ENCODE results near the gene CDC123.
"Not testable (repeated sequence)": the region's sequence is repeated elsewhere in the genome, so short reads cannot be mapped to it uniquely, and the experiment has no call there.

Gene CDC123

GRCh38 chr10:12237265-12238220 lies 41.6 kb downstream of the CDC123 start:
- no peak for DNase-seq

- DNase-seq = no peak
These were observed 42.8 kb downstream of the CDC123 start for GRCh38 chr10:12238821-12239220.

GRCh38 chr10:12241810-12242529 lies 46.0 kb downstream of the CDC123 start:
- no peak for DNase-seq

- no peak for DNase-seq
These were observed 48.1 kb downstream of the CDC123 start for GRCh38 chr10:12243864-12244620.

GRCh38 chr10:12250181-12250580 lies 54.2 kb downstream of the CDC123 start:
- no peak for DNase-seq

- not testable (repeated sequence) for DNase-seq
These were observed 54.7 kb downstream of the CDC123 start for GRCh38 chr10:12250702-12251101.

GRCh38 chr10:12251581-12251980 lies 55.6 kb downstream of the CDC123 start:
- DNase-seq = no peak

- DNase-seq = no peak
These were observed 57.0 kb downstream of the CDC123 start for GRCh38 chr10:12252882-12253546.

GRCh38 chr10:12255048-12255447 lies 59.1 kb downstream of the CDC123 start:
- DNase-seq = no peak

- DNase-seq = no peak
These were observed 64.0 kb downstream of the CDC123 start for GRCh38 chr10:12259988-12260387.

- no peak for DNase-seq
These were observed 66.4 kb downstream of the CDC123 start for GRCh38 chr10:12262278-12262981.

GRCh38 chr10:12264204-12264940 lies 68.4 kb downstream of the CDC123 start:
- peak; percentile 83 to 89 for DNase-seq

GRCh38 chr10:12269056-12269455 lies 73.1 kb downstream of the CDC123 start:
- DNase-seq = no peak

GRCh38 chr10:12271210-12271540 lies 75.2 kb downstream of the CDC123 start:
- no peak for DNase-seq

- DNase-seq = not testable (repeated sequence)
These were observed 81.9 kb downstream of the CDC123 start for GRCh38 chr10:12277862-12278261.

GRCh38 chr10:12279281-12279680 lies 83.3 kb downstream of the CDC123 start:
- no peak for DNase-seq

GRCh38 chr10:12287772-12288171 lies 91.8 kb downstream of the CDC123 start:
- no peak for DNase-seq

GRCh38 chr10:12297784-12298183 lies 101.8 kb downstream of the CDC123 start:
- DNase-seq = not testable (repeated sequence)

GRCh38 chr10:12299222-12299965 lies 103.4 kb downstream of the CDC123 start:
- DNase-seq = no peak
